GM19043 (cell line): Measurements from ENCODE around the gene DHFR2.
"Not testable (repeated sequence)": the region's sequence is repeated elsewhere in the genome, so short reads cannot be mapped to it uniquely, and the experiment has no call there.

ENCODE experiments used
- ATAC-seq: cut with Tn5 transposase; IDR thresholded peaks from one replicate; pipeline ENCODE4 v1.9.1; 2021; ENCODE audit warnings: low read depth; ENCODE audit not compliant: unreplicated experiment

DHFR2 gene

DNA sequence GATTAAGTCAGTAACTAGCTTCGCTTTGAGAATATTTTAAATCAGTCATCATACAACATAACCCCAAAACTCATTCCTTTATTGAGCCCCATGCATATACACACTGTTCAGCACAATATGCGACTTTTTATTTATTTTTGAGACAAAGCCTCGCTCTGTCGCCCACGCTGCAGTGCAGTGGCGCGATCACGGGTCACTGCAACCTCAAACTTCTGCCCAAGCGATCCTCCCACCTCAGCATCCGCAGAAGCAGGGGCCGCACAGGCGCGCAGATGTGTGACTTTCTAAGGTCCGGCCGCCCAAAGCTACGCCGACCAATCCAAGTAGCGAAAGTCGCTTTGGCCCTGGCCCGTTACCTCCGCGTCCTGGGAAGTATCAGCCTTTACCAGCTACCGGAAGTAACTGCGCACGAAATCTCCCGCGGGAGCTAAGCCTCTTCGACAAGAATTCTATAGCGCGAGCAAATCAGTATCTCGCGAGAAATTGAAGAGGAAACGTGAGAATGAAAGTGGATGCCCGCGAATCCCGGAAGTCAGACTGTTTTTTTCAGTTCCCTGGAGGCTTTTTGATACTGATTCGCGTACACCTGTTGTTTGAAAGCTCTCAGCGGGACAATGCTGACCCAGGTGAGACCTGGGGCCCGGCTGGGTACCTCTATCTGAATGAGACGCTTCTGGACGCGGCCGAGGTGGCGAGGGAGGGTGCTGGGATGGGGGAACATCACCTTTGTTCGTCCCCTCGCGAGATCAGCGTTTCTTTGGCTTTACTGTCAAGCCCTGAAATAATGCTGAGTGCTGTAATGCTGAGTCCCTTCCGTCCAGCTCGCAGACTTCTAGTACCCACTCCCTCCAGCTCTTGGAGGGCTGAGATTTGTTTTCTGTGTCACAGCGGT lies at the start of gene DHFR2, which contains the start of gene NSUN3:
Gene DHFR2 (minus strand): TSS at position 404 of the 892 bp plus-strand sequence. CDS start 1,405 bp downstream, outside the sequence.
Gene NSUN3 (plus strand): TSS at position 549 of the 892 bp plus-strand sequence. CDS start 66 bp downstream, at position 615.
- ATAC-seq: peak; percentile 88

DNA sequence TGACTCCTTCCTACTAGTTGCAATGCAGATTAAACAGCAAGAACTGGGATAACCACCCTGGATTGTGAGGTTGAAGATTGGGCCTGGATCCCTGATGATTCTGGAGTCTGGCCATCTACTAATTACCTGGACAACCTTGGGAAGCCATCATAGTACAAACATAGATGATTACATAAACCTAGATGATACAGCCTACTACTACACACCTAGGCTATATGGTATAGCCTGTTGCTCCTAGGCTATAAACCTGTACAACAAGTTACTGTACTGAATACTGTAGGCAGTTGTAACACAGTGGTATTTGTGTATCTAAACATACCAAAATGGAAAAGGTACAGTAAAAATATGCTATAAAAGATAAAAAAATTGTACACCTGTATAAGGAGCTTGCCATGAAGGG lies 48.1 kb upstream of the DHFR2 start:
- no peak for ATAC-seq

DNA sequence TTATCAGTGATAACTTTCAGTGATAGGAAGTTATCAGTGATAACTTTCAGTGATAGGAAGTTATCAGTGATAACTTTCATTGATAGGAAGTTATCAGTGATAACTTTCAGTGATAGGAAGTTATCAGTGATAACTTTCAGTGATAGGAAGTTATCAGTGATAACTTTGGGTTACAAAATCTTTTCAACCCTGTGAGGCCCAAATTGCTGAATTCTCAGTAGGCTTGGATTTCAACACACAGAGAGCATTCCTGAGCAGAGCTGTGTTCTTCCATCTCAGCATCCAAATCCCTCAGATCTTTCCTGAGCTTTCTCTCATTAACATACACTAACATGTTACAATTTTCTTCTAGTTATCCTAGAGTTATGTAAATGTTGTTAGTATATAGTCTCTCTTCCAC lies 47.5 kb upstream of the DHFR2 start:
- not testable (repeated sequence) for ATAC-seq

DNA sequence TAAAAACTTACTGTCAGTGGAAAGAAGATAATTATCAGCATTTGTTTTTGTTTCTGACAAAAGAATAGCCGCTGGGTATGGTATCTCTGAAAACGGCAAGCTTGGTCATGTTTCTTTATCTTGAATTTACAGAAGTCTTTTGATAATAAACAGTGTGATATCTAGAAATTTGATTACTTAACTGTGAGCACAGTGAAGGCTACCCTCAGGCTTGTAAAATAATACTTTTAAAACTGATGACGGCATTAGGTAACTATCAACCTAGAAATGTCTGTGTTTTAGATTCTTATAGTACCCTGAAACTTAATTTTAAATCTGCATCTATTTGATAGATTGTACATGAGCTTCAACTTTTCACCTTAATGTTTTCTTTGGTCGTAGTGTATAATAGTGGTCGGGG lies 43.6 kb upstream of the DHFR2 start:
- no peak for ATAC-seq

DNA sequence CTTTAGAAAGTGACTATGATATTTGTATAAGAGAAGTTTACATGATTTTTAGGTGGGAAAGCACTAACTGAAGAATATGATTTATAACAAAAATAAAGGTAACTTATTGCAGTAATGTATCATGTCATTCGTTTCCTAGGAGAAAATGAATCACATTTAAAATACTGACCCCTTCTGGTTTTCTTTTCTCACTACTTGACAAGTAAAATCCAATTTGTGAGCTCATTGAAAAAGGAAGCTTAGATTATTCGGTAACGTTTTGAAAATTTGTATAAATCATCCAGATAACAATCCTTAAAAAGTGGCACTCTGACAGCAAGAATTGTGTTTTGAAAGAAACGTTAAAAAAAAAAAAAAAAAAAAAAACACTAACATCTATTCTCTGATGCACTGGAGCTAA lies 39.1 kb upstream of the DHFR2 start:
- no peak for ATAC-seq

DNA sequence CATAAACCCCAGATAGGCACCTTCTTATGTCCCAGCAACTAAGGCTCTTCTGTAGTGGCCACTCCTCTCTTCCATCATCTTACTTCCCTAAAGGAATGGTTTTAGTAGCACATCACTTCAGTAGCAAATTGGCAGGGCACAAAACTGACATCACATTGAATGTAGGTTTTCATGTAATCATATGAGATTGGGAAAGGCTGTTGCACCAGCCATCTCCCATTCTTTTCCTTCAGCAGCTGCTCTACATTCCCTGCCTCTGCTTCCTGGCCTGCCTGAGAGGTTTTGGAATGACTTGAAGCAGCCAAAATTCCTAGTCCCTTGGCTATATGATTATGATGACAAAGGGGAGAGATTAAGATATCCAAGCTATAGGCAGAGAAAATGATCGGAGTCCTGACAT lies 36.6 kb upstream of the DHFR2 start:
- no peak for ATAC-seq

DNA sequence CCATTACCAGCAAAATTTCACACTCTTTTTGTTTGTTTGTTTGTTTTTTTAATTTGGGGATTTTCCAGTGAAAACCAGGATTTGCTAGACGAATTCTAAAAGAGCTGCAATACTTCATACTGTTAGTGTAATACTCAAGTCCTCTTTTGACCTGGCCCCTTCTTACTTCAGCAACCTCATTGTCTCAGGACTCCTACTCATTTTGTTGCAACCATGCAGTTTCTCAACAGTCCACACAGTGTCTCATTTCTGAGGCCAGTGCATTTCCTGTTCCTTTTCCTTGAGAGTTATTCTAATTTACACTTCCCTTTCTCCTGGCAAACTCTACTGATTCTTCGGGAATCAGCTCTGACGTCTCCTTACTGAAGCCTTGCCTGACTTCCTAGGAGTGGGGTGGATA lies 35.7 kb upstream of the DHFR2 start:
- no peak for ATAC-seq

DNA sequence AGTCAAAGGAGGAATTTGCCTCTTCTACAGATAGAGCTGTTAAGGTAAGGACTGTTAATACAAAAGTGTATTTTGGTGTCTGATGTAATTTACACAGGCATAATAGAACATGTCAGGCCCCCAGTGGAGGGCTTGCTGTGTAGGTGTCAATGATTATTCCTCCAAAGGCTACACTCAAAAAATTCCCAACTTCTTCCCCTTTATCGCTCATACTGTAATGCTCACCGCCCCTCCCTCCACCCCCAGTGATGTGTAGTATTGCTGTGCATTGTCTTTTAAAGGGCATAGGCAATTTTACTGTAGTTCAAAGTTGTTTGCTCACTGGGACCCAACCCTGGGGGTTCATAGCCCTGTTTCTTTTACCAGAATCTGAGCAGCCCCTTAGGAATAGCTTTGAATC lies 32.4 kb upstream of the DHFR2 start:
- no peak for ATAC-seq

DNA sequence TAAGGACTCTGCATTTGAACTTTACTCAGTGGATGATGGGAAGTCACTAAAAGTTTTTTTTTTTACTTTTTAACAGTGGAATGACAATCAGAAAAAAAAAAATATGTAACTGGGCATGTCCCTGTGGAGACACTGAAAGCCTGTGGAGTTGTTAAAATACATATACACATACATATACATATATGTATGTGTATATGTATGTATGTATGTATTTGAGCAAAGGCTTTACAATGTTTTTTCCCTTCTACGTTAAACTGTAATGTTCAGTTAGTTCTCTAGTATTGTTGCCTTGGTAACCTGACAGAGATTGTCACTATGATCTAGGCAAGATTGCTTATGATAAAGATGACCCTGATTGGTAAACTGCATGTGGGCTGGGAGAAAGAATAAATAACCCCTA lies 30.4 kb upstream of the DHFR2 start:
- ATAC-seq: no peak

DNA sequence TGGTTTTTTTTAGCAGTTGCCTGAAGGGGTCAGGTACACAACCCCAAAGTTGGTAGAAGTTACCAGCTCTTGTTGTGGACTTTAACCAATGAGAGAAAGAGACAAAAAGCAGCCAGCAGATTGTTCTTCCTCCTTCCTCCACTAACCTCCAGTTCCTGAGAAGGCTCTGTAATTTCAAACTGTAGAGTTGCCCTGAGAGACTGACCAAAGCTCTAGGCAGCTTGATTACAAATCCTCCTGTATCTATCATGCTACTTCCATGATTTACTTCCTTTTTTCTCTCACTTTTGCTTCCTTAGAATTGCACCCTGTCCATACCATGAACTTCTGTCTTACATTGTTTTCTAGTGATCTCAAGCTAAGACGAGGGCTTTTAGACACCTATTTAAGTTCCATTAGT lies 29.4 kb upstream of the DHFR2 start:
- no peak for ATAC-seq

DNA sequence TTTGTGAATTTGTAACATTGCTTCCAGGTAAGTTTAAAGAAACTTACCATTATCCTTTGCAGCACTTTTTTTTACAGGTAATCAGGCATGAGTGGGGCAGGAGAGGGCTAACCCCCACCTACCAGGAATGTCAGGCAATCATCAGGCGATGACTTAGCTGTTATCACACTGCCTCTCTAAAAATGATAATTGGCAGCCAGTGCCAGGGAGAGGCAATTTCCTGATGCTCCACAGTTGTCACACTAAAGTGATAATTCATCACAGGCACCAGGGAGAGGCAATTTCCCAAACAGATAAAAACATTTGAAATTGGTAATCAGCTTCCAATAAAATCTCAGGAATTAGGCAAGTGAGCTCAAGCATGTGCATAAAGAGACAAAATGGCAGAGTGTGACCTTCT lies 26.4 kb upstream of the DHFR2 start:
- ATAC-seq: no peak

DNA sequence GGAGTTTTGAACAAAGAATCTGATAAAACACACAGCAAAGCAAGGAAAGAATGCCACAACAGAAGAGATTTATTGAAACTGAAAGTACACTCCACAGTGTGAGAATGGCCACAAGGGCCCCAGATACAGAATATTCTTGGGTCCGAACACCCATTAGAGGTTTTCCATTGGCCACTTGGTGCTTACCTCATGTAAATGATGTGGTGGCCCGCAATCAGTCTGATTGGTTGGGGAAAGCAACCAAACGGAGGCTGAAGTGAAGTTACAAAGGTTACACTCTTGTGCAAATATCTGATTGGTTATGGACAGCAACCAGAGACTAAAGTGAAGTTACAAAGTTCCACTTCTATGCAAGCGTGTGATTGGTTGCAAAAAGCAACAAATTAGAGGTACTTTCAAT lies 20.5 kb upstream of the DHFR2 start:
- peak; percentile 62 for ATAC-seq

DNA sequence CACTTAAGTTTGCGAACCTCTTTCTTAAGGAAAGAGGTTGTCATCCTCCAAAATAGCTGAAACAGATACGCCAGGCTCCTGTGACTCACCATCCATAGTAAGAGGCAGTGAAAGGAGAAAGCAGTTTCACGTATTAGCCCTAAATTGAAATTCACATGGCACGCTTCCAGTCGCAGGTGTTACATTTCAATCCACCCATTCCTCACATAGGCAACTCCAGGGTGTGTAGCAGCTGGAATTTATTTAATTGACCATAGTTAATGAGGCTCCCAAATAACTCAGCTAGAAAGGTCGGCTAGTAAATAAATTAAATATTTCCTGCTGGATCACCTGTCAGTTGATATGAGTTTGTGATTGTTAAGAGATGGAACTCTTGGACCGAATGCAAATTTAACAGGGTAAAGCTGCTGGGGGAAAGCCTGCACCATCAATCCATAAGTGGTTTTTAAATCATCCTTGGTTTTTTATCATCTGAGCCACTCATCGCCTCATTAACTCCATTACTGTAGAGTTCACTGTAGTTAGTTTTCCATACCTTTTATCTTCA lies 19.7 kb upstream of the DHFR2 start:
- ATAC-seq: no peak

DNA sequence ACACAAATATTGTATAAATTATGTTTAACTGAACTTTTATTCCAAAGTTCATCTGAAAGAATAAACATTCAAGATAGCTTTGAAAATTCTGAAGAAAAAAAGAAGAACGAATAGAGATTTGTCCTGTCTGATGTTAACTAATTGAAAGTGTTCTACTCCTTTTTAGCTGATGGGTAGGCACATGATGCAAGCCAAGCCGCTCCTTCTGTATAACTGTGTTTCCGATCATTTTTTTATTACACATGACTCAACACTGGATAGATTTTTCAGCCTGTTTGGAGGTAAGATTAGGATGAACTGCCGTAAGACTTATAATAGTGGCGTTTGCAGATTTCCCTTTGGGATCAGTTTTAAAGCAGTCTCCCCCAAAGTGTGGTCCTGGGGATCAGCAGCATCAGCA lies 19.2 kb upstream of the DHFR2 start:
- no peak for ATAC-seq

DNA sequence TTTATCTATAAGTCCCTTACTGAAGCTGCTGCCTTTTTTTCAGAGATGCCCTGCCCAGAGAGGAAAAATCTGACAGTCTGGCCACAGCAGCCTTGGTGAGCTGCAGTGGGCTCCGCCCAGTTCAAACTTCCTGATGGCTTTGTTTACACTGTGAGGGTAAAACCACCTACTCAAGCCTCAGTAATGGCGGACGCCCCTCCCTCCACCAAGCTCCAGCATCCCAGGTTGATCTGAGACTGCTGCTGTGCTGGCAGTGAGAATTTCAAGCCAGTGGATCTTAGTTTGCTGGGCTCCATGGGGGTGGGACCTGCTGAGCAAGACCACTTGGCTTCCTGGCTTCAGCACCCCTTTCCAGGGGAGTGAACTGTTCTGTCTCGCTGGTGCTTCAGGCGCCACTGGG lies 17.8 kb upstream of the DHFR2 start:
- not testable (repeated sequence) for ATAC-seq

DNA sequence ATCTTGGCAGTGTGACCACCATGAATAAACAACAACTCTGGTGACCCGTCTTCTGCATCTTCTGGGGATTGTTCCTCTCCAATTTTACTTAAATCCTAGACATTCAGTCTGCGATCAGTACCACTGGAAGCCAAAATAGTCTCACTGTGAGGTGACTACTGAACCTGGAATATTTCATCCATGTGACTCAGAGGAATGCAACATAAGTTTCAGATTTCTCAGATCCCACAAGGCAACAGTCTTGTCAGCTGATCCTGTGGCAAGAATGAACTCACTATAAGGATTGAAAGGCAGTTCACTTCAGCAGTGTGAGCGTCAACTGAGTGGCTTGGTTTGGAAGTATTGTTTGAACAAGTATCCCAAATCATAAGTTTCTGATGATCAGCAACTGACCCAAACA lies 13.3 kb upstream of the DHFR2 start:
- ATAC-seq: no peak

DNA sequence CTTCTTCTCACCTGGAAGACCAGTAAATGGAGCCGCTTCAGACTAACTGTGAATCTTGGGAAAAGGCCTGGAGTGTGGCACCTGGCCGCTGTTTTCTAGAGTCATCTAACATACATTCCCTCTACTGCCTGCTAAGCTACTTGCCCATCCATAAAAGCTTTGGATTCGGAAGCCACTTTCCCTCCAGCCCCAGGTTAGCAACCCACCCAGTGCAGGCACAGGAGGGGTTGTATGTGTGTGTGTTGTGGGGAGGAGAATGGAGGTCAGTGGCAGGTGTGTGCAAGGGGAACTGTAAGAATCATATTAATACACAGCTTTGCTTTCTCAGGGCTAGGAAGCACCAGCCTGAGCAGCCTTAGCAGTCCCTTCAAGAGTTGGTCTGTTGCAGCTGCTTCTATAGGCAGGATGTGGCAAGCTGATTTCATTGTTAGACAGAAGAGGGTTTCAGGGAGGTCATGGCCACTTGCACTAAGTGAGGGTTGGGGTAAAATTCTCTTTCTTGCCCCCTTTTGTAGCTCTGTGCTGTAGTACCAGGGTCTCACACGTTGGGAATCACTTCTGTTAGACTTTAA lies 9.1 kb upstream of the DHFR2 start:
- ATAC-seq: peak; percentile 86

DNA sequence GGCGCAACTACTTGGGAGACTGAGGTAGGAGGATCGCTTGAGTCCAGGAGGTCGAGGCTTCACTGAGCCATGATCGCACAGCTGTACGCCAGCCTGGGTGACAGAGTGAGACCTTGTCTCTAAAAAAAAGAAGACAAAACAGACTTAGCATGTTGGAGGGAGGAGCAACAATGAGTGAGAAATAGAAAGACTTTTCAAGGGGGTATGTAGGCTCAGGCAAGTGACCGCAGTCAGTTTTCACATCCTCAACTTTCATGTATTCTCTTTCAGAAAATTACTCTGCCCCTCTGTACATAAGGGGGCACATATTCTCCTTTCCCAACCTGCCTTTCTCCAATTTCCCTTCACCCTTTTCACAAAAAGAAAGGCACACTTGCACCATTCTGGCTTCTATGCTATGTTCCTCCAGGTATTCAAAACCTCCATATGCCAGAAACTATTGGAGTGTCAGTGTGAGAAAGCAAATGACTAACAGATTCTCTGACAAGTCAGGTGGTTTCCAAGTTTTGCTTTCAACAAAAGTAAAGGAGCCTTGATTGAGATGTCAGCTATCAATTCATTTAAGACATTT lies 7.7 kb upstream of the DHFR2 start:
- peak; percentile 62 for ATAC-seq

DNA sequence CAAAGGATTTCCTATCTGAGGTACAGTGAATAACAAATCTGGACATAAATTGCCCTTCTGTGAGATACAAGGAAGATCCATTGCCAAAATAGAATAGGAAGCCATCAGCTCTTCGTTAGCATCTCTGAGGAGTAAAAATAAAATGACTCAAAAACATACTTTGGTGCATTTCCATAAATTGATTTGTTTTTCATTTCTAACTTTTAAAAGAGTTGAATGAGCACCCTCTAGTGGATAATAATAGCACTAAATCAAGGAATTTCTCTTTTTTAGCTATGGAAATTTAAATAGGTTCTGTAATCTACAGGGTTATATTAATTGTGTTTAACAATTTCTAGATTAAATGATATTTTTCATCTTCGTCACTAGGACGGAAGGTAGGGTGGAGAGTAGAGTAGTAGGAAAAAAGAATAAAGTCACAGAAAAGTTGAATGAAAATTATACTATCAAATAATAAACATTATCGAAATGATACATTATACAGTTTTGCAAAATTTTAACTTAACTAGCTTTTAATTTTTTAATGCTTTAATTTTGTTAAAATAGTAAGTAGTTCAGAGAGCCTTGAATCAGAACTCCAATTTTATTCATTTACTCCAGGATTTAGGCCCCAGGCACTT lies 6.6 kb upstream of the DHFR2 start:
- no peak for ATAC-seq

DNA sequence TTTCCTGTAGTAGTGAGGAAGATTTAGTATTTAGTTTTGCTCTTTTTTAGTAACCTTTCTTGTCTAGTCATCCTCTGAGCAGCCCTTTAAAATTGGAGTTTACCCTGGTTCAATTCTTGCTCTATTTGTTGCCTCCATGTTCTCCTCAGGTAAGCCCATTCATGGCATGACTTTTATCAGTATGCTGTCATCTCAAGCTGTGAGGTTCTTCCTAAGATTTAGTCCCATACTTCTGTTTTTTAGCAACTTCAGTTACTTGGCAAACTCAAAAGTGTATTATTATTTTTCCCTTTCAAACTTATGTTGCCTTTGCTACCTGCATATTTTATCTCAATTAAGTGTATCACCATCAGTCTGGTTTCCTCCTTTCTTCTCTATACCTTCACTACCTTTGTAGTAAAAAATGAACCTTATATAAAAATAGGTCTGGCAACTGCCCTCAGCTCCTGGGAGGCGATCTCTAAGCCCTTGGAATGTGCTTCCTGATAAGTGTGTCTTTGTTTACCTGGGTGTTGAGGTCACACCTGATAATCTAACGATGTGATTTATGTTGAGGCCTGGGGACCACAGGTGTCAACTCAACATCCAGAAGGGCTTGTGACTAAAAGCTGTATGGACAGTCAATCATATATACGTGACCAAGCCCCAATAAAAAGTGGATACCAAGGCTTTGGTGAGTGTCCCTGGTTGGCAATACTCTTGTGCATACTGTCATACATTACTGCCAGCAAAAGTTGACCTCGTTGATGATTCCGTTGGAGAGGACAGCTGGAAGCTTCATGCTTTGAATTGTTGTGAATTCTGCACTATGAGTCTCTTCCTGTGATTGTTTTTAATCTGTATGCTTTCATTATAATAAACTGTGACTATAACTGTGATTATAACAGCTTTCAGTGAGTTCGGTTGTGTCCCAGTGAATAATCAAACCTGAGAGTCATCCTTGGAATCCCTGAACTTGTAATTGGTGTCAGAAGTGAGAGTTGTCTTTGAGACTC lies 4.1 kb upstream of the DHFR2 start:
- no peak for ATAC-seq
